C4-2B (cell line): ENCODE data around the gene KEAP1.

Source experiments
- CTCF ChIP-seq: fragments of 450-650 bp; conservative IDR thresholded peaks from 2 replicates; pipeline ENCODE4 v1.5.1; 2017; ENCODE audit warnings: mild to moderate bottlenecking
- ZFX ChIP-seq: fragments of 450-650 bp; IDR thresholded peaks from 2 replicates; pipeline ENCODE4 v1.6.1; 2017

- TF ChIP-seq CTCF, result no peak
- no peak for TF ChIP-seq ZFX
Measured at GRCh38 chr19:10546817-10547216, 43.7 kb upstream of the KEAP1 start.
